GM18870 (cell line): Measurements from ENCODE around the gene RACK1.

Source experiments
- ATAC-seq: cut with Tn5 transposase; IDR thresholded peaks from one replicate; pipeline ENCODE4 v1.9.1; 2021; ENCODE audit warnings: moderate library complexity; ENCODE audit not compliant: unreplicated experiment

Gene RACK1

GRCh38 chr5:181259974-181260719 is 16.4 kb upstream of the RACK1 start:
- ATAC-seq: no peak

- no peak for ATAC-seq
These were observed 15.6 kb upstream of the RACK1 start for GRCh38 chr5:181259283-181259682.

GRCh38 chr5:181258576-181258975 is 14.9 kb upstream of the RACK1 start:
- ATAC-seq: no peak

- ATAC-seq: no peak
These were observed 12.3 kb upstream of the RACK1 start for GRCh38 chr5:181255836-181256578.

GRCh38 chr5:181255276-181255675 is 11.6 kb upstream of the RACK1 start:
- no peak for ATAC-seq

GRCh38 chr5:181248277-181248676 is 4.6 kb upstream of the RACK1 start:
- no peak for ATAC-seq

GRCh38 chr5:181246276-181247049 is 2.8 kb upstream of the RACK1 start:
- ATAC-seq: no peak

- ATAC-seq: no peak
These were observed 1.9 kb upstream of the RACK1 start for GRCh38 chr5:181245427-181246275.

- no peak for ATAC-seq
These were observed 615 bp downstream of the RACK1 start for GRCh38 chr5:181243018-181243563.

GRCh38 chr5:181242031-181242451 is 1.7 kb downstream of the RACK1 start:
- ATAC-seq: no peak

- no peak for ATAC-seq
These were observed 2.2 kb downstream of the RACK1 start for GRCh38 chr5:181241393-181241975.

- ATAC-seq: no peak
These were observed 4.5 kb downstream of the RACK1 start for GRCh38 chr5:181239062-181239663.

- no peak for ATAC-seq
These were observed 5.8 kb downstream of the RACK1 start for GRCh38 chr5:181237729-181238385.

- no peak for ATAC-seq
These were observed 6.6 kb downstream of the RACK1 start for GRCh38 chr5:181236954-181237641.

- ATAC-seq: no peak
These were observed 7.2 kb downstream of the RACK1 start for GRCh38 chr5:181236471-181236870.

GRCh38 chr5:181235689-181236366 is 7.9 kb downstream of the RACK1 start:
- no peak for ATAC-seq

- no peak for ATAC-seq
These were observed 8.4 kb downstream of the RACK1 start for GRCh38 chr5:181235323-181235688.
